Peyer's patch (tissue), 4 donors: Measurements from ENCODE around the gene CDKAL1. TPM values are rescaled to one million over a fixed set of nuclear protein-coding genes. Genes with fewer than 3 reads are reported as not detected.
"Not testable (repeated sequence)": the region's sequence is repeated elsewhere in the genome, so short reads cannot be mapped to it uniquely, and the experiment has no call there.

ENCODE experiments used
- DNase-seq, 3 donors: peaks; one replicate each; pipeline ENCODE4 v3.0.0-alpha.2; 2017 to 2019
- H3K27ac ChIP-seq, 4 donors: fragments of 200-600 bp; sonication (generic); one replicate each; pipeline ENCODE4 v1.5.1; 2016 to 2019
- H3K27me3 ChIP-seq, 2 donors: fragments of 200-600 bp; sonication (generic); one replicate each; pipeline ENCODE4 v1.5.1; 2019
- H3K36me3 ChIP-seq, 3 donors: fragments of 200-600 bp; sonication (generic); one replicate each; pipeline ENCODE4 v1.5.1; 2016 to 2019
- H3K4me1 ChIP-seq, 4 donors: fragments of 200-600 bp; sonication (generic); one replicate each; pipeline ENCODE4 v1.5.1; 2016 to 2019
- H3K4me3 ChIP-seq, 4 donors: fragments of 200-600 bp; sonication (generic); 1 replicate in 3 of 4; 2 replicates in 1 of 4; pipeline ENCODE4 v1.5.1; 2016 to 2019; ENCODE audit warnings: mild to moderate bottlenecking in 1 of 4
- H3K9me3 ChIP-seq, 4 donors: fragments of 200-600 bp; sonication (generic); one replicate each; pipeline ENCODE4 v1.5.1; 2016 to 2019; ENCODE audit warnings: mild to moderate bottlenecking in 1 of 4
- CTCF ChIP-seq, 6 experiments: fragments of 450-650 bp in 4 of 6; fragments of 200-600 bp in 2 of 6; sonication (generic) in 1 of 6; IDR thresholded peaks; one replicate each; pipeline ENCODE4 v1.5.1; 2017 to 2019; ENCODE audit warnings: antibody characterized with exemption in 6 of 6, mild to moderate bottlenecking in 3 of 6, moderate library complexity in 1 of 6
- POLR2A ChIP-seq, 2 donors: fragments of 450-650 bp; IDR thresholded peaks; one replicate each; pipeline ENCODE4 v1.5.1; 2017; ENCODE audit warnings: antibody characterized with exemption in 2 of 2, mild to moderate bottlenecking in 2 of 2, moderate library complexity in 2 of 2
- total RNA-seq, 4 donors: library from RNA; depleted of rRNA; stranded (reverse); fragments of >200 nt; gene quantifications; one replicate each; pipeline ENCODE4 v1.1.0, GENCODE V29; 2016

CDKAL1 gene
- total RNA-seq, 4 donors from 2014 or later, result 10.3 to 31.4 (median 11.6) TPM

- Histone ChIP-seq H3K27me3 (no peaks in the 10 kb centered on the region), H3K4me3 (no peak overlapping the region), H3K9me3 (no peaks in the 10 kb centered on the region), H3K36me3 (peaks cover 0 to 4% (median 0%) of the 10 kb centered on the region in 3 donors), H3K4me1 (no peaks in the 10 kb centered on the region), H3K27ac (no peak overlapping the region)
- TF ChIP-seq POLR2A (IDR thresholded peaks at IDR 0.05), result no peak
- no peak for TF ChIP-seq CTCF (IDR thresholded peaks at IDR 0.05)
- DNase-seq, result no peak
Measured at GRCh38 chr6:20722455-20722854, 188.2 kb downstream of the CDKAL1 start.

- Histone ChIP-seq H3K27ac (no peak overlapping the region), H3K9me3 (no peaks in the 10 kb centered on the region), H3K4me3 (no peak overlapping the region), H3K4me1 (no peaks in the 10 kb centered on the region), H3K36me3 (peaks cover 0 to 4% (median 0%) of the 10 kb centered on the region in 3 donors), H3K27me3 (no peaks in the 10 kb centered on the region)
- no peak for DNase-seq
- TF ChIP-seq POLR2A (IDR thresholded peaks at IDR 0.05) (no peak), CTCF (IDR thresholded peaks at IDR 0.05) (no peak)
Measured at GRCh38 chr6:20723236-20723635, 189.0 kb downstream of the CDKAL1 start.

- Histone ChIP-seq H3K9me3 (no peaks in the 10 kb centered on the region), H3K36me3 (peaks cover 0 to 4% (median 0%) of the 10 kb centered on the region in 3 donors), H3K27ac (no peak overlapping the region), H3K27me3 (no peaks in the 10 kb centered on the region), H3K4me1 (no peaks in the 10 kb centered on the region), H3K4me3 (no peak overlapping the region)
- TF ChIP-seq CTCF (IDR thresholded peaks at IDR 0.05) (no peak), POLR2A (IDR thresholded peaks at IDR 0.05) (no peak)
- no peak for DNase-seq
Measured at GRCh38 chr6:20724443-20725190, 190.4 kb downstream of the CDKAL1 start.

- not testable (repeated sequence) for DNase-seq, H3K27me3 ChIP-seq, H3K4me1 ChIP-seq, H3K4me3 ChIP-seq, H3K36me3 ChIP-seq, H3K9me3 ChIP-seq, H3K27ac ChIP-seq
Measured at GRCh38 chr6:20725235-20725634, 191.0 kb downstream of the CDKAL1 start.

- H3K36me3 ChIP-seq, result no peaks in the 10 kb centered on the region
- no peak for TF ChIP-seq POLR2A (IDR thresholded peaks at IDR 0.05)
- TF ChIP-seq CTCF (IDR thresholded peaks at IDR 0.05), result no peak
- no peak overlapping the region for H3K27ac ChIP-seq
- no peaks in the 10 kb centered on the region for H3K27me3 ChIP-seq
- no peaks in the 10 kb centered on the region for H3K9me3 ChIP-seq
- no peaks in the 10 kb centered on the region for H3K4me1 ChIP-seq
- no peak for DNase-seq
- no peak overlapping the region for H3K4me3 ChIP-seq
Measured at GRCh38 chr6:20729086-20729485, 194.8 kb downstream of the CDKAL1 start.

GRCh38 chr6:20732362-20732761 lies 198.1 kb downstream of the CDKAL1 start:
- not testable (repeated sequence) for H3K27ac ChIP-seq, H3K4me3 ChIP-seq, H3K27me3 ChIP-seq, H3K36me3 ChIP-seq, H3K4me1 ChIP-seq, H3K9me3 ChIP-seq, DNase-seq

GRCh38 chr6:20732896-20733295 lies 198.6 kb downstream of the CDKAL1 start:
- TF ChIP-seq POLR2A (IDR thresholded peaks at IDR 0.05) (no peak), CTCF (IDR thresholded peaks at IDR 0.05) (no peak)
- Histone ChIP-seq H3K36me3 (no peaks in the 10 kb centered on the region), H3K4me1 (no peaks in the 10 kb centered on the region), H3K27ac (no peak overlapping the region), H3K4me3 (no peak overlapping the region), H3K9me3 (no peaks in the 10 kb centered on the region), H3K27me3 (no peaks in the 10 kb centered on the region)
- DNase-seq, result no peak
